NCI-H774 (cell line): ENCODE data around the gene SH2D1B.

Source experiments
- DNase-seq: peaks from one replicate; lab custom pipeline; 2025; lab: John Stamatoyannopoulos, UW

The SH2D1B gene

DNA sequence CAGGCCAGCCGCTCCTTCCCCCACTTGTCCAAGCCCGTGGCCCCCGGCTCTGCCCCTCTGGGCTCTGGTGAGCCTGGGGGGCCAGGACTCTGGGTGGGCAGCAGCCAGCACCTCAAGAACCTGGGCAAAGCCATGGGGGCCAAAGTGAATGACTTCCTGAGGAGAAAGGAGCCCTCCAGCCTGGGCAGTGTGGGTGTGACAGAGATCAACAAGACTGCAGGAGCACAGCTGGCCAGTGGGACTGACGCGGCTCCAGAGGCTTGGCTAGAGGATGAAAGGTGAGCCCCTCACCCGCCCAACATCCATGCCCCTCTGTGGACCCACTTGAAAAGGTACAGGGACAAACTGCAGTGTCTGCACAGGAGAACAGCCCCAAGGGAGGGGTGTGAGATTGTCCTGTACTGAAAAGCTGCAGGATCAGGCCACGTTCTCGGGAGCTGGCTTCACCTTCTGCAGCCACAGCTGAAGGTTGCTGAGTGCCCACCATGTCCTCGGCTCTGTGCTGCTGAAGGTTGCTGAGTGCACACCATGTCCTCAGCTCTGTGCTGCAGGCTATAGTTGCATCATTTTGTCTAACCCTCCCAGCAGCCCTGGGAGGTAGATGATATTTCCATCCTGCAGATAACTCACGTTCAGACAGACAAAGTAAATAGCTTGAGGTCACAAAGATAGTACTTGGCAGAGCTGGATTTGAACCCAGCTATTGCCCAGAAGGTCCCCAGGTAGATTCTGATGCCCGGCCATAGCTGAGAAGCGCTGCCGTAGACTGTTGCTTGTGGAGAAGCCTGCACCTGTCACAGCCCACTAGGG lies 29.8 kb downstream of the SH2D1B start:
- no peak for DNase-seq

- no peak for DNase-seq
Measured at GRCh38 chr1:162381383-162381782, 30.6 kb downstream of the SH2D1B start, which contains the start of gene C1orf226. TSS of gene C1orf226 (plus strand) at chr1:162381728. CDS start at chr1:162381902, 174 bp downstream.

GRCh38 chr1:162380061-162380846 lies 31.7 kb downstream of the SH2D1B start:
- DNase-seq = no peak

DNA sequence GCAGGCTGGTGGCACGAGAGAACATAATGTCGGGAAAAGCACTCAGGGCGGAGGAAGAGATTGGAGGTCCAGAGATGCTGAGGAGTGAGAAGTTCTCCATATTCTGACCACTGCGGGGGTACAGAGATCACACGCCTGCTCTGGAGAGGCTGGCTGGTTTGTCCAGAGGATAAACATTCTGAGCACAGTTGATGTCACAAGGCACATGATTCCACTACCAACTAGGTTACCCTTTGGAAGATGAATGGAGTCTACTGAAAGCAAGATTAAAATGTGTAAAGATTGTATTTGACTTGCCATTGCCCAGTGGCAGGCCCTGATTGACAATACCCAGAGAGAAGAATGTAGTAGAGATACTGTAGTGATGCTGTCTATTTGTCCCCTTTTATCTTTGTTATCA lies 35.2 kb downstream of the SH2D1B start, which contains the start of gene SPATA46:
Gene SPATA46, minus strand, starts transcription at position 164 of the 400 bp plus-strand sequence. Its CDS starts 64 bp downstream, at position 100.
- no peak for DNase-seq

GRCh38 chr1:162375463-162375862 lies 36.5 kb downstream of the SH2D1B start:
- DNase-seq = no peak

DNA sequence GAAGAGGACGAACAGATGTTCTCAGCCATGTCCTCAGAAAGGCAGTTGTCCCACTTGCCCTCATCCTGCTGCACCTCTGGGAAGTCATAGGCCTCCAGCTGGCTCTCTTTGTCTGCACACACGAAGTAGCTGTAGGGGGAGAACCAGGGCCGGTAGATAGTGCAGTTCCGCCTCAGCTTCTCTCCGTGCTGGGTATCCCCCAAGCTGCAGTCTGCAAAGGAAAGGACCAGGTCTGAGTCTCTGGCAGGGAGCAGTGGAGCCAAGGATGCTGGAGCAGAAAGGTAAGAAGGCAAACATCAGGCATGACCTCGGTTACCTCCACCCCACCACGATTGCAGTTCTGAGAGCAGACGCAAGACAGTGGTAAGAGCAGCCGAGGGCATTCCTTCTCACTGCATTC lies 37.5 kb downstream of the SH2D1B start:
- DNase-seq = no peak

GRCh38 chr1:162373541-162374260 lies 38.2 kb downstream of the SH2D1B start:
- no peak for DNase-seq

GRCh38 chr1:162373072-162373427 lies 38.9 kb downstream of the SH2D1B start:
- no peak for DNase-seq

DNA sequence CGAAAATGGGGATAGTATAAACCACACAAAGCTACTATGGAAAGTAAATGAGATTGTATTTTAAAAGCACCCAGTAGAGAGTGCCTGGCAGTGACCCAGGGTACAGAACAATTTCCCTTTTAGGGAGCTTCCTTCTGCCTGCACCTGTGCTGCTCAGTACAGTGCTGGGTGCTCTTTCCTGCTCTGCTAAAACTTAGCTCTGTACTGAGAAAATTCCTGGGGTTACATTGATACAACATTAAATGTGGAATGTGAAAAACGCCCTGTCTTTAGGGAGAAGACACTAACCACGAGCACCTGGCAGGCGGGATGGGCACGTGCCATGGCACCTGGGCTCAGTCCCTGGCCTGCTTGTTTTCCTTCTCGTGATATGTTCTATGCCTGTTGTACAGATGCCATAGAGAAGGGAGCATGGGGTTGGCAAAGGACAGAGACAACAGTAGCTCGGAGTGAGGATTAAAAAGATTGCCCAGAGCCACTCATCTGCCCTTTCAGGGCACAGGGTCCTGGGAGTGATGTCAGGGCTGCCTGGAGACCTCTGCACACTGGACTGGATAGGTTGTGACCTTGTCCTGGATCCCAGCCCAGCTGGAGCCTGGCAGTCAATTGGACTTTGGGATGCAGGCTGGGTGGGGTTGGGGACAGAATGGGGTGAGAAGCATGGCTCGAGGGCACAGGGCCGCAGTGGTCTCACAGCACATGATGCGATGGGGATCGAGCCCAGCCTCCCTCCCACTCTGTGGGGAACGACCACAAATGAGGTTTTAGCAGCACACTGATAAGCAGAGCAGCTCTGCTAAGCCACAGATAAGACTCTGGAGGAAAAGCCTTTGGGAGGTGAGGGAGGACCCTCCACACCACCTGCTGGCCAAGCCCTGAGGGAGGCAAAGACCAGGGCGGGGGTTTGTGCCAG lies 39.5 kb downstream of the SH2D1B start:
- no peak for DNase-seq

DNA sequence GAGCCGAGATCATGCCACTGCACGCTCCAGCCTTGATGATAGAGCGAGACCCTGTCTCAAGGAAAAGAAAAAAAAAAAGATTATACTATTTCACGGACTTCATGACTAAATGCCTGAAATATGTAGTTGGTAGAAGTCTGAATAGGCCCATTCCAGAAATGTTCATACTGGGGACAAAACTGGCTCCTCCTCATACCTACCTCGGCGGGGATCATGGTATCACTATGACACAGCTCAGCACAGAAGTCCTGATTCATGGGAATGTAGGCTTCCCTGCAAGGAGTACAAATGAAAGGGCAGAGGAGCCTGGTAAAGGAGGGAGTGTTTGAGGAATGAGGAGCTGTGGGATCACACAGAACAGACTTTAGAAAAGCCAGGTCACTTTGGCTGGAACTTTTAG lies 40.3 kb downstream of the SH2D1B start:
- DNase-seq = no peak

- no peak for DNase-seq
Measured at GRCh38 chr1:162370721-162371120, 41.2 kb downstream of the SH2D1B start.

DNA sequence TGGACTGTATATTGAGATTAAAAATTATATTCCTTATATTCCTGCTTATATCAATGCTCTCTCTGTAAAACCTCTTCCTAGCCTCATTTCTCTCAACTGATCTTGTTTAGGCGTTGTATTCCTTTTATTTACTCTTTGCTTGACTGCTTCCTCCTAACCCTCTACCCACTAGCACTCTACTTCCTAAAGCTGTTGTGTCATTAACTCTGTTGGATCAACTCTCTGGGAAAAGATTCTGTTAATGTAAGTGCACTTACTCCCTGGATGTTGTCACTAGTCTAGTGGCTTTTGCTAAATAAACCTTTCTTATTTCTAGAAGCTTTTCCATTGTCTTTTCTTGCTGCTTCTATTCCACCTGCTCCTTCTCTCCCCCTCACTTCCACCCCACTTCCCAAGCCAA lies 41.8 kb downstream of the SH2D1B start:
- no peak for DNase-seq

- no peak for DNase-seq
Measured at GRCh38 chr1:162369571-162369970, 42.4 kb downstream of the SH2D1B start.

GRCh38 chr1:162368451-162368850 lies 43.5 kb downstream of the SH2D1B start:
- no peak for DNase-seq

DNA sequence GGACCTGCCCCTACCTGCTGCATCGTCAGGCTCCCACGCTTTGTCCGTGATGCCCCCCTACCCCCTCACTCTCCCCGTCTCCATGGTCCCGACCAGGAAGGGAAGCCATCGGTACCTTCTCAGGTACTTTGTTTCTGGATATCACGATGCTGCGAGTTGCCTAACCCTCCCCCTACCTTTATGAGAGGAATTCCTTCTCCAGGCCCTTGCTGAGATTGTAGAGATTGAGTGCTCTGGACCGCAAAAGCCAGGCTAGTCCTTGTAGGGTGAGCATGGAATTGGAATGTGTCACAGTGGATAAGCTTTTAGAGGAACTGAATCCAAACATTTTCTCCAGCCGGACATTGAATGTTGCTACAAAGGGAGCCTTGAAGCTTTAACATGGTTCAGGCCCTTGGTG lies 44.2 kb downstream of the SH2D1B start:
- no peak for DNase-seq

GRCh38 chr1:162367073-162367472 lies 44.9 kb downstream of the SH2D1B start:
- no peak for DNase-seq

GRCh38 chr1:162366671-162367070 lies 45.3 kb downstream of the SH2D1B start:
- no peak for DNase-seq

- DNase-seq = no peak
Measured at GRCh38 chr1:162366149-162366548, 45.8 kb downstream of the SH2D1B start.

DNA sequence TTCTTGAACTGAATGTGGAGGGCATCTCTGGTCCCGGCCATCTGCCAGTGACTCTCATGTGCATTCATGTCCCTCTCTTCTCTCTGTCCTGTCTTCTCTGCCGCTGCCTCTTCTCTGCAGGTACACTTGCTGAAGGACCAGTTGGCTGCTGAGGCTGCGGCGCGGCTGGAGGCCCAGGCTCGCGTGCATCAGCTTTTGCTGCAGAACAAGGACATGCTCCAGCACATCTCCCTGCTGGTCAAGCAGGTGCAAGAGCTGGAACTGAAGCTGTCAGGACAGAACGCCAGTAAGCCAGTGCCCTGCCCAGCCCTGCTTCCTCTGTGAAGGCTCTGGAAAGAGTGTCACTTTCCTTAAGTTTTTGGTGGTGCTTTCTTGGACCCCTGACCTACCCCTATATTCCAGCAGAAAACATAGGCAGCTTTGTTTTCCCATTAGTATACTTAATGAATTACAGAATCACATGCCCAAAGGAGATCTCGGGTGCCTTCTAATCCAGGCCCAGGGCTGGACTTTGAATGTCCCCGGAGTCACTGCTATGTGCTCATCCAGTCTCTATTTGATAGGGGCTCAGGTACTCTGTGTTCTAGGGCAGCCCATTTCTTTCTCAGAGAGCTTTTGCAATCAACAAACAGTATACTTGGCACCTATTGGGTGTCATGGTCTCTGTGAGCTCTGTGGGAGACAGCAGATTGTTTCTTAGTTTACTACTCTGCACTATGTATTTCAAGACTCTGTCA lies 46.5 kb downstream of the SH2D1B start:
- no peak for DNase-seq

DNA sequence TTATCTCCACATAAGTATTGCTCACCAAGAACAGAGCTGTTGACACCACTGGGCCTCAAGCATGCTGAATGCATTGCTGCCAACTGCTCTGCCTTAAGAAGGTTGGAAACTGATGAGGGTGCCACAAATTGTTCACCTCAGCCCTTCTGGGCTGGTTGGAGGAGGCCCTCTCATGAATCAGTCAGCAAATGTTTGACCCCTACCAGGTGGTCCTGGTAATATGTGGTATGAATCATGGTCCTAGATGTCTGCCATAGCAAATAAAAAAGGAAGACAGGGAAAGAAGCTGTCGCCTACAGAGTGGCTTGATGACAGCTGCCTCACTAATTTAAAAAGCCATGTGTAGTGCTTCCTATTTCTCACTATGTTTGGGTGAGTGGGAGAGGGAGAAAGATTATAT lies 47.4 kb downstream of the SH2D1B start:
- DNase-seq = no peak

- no peak for DNase-seq
Measured at GRCh38 chr1:162363823-162364222, 48.1 kb downstream of the SH2D1B start.
